CD4-positive, alpha-beta T cell (primary cell): ENCODE results near the gene POU3F2. TPM values are rescaled to one million over a fixed set of nuclear protein-coding genes. Genes with fewer than 3 reads are reported as not detected.

Source experiments
- ATAC-seq: fragments of 200-7000 bp; cut with Tn5 transposase; one replicate; pipeline ENCODE4 v1.10.0; 2022; ENCODE audit warnings: mild to moderate bottlenecking; ENCODE audit not compliant: poor library complexity
- CTCF ChIA-PET: fragments of 350-600 bp; sonication (Branson Sonifier 250); formaldehyde crosslinking; loops from one replicate; lab custom pipeline; 2021; ENCODE audit warnings: antibody characterized with exemption, inconsistent platforms; lab: Charles Lee
- POLR2A ChIA-PET: fragments of 350-600 bp; sonication (Branson Sonifier 250); formaldehyde crosslinking; loops from one replicate; lab custom pipeline; 2021; ENCODE audit warnings: antibody characterized with exemption, inconsistent platforms; lab: Charles Lee
- DNase-seq, 14 experiments: peaks; one replicate each; pipeline ENCODE4 v3.0.0-alpha.2; 2013 to 2020; ENCODE audit warnings: mixed read lengths in 2 of 14
- H3K27ac ChIP-seq, 2 donors: one replicate each; pipeline versions ENCODE4 v1.5.1 to v1.7.0; 2013; ENCODE audit warnings: low read length in 2 of 2, low read depth in 1 of 2, mild to moderate bottlenecking in 1 of 2
- H3K27me3 ChIP-seq, 2 experiments: 1 replicate in 1 of 2; 2 replicates in 1 of 2; pipeline versions ENCODE4 v1.6.1 to v1.7.0; 2013; ENCODE audit warnings: low read length in 2 of 2, control low read depth in 1 of 2, mild to moderate bottlenecking in 1 of 2, moderate library complexity in 1 of 2; ENCODE audit not compliant: insufficient read depth in 2 of 2, control insufficient read depth in 1 of 2
- H3K36me3 ChIP-seq: one replicate; pipeline ENCODE4 v1.6.1; 2013; ENCODE audit warnings: low read length, control low read depth; ENCODE audit not compliant: insufficient read depth
- H3K4me1 ChIP-seq: one replicate; pipeline ENCODE4 v1.6.1; 2013; ENCODE audit warnings: low read length, control low read depth; ENCODE audit not compliant: insufficient read depth
- H3K4me3 ChIP-seq: one replicate; pipeline ENCODE4 v1.5.1; 2013; ENCODE audit warnings: mild to moderate bottlenecking, low read length, moderate library complexity
- H3K9me3 ChIP-seq, 2 experiments: 1 replicate in 1 of 2; 2 replicates in 1 of 2; pipeline versions ENCODE4 v1.6.1 to v1.7.0; 2013; ENCODE audit warnings: low read length in 2 of 2, mild to moderate bottlenecking in 2 of 2, control low read depth in 1 of 2, moderate library complexity in 1 of 2; ENCODE audit not compliant: control insufficient read depth in 1 of 2, insufficient read depth in 1 of 2
- H3K27ac Mint-ChIP-seq: one replicate; pipeline ENCODE4 v1.8.0; 2020; ENCODE audit warnings: mixed read lengths
- H3K27me3 Mint-ChIP-seq: one replicate; pipeline ENCODE4 v1.8.0; 2021; ENCODE audit warnings: mixed read lengths
- H3K36me3 Mint-ChIP-seq: one replicate; pipeline ENCODE4 v1.8.0; 2021; ENCODE audit warnings: low read depth, mixed read lengths
- H3K4me1 Mint-ChIP-seq: one replicate; pipeline ENCODE4 v1.8.0; 2021; ENCODE audit warnings: low read depth, mixed read lengths
- H3K4me3 Mint-ChIP-seq: one replicate; pipeline ENCODE4 v1.8.0; 2020; ENCODE audit warnings: mild to moderate bottlenecking, mixed read lengths
- H3K9me3 Mint-ChIP-seq: one replicate; pipeline ENCODE4 v1.8.0; 2020; ENCODE audit warnings: mixed read lengths
- intact Hi-C, 2 experiments: fragments of 100-400 bp; cut with DNase I in 1 of 2; cut with micrococcal nuclease in 1 of 2; formaldehyde crosslinking; loops; one replicate each; pipeline versions ENCODE4 v1.15.1 to v1.9.0; 2023 to 2025; cut with DNase I, micrococcal nuclease
- total RNA-seq, 174 experiments: library from RNA in 2 of 174; stranded (reverse) in 2 of 174; gene quantifications; one replicate each; pipeline ENCODE4 v1.2.3 and lab custom pipeline; 2021 to 2026
- TF ChIP-seq, protein P1 (sequence below): fragments of 200-600 bp; IDR thresholded peaks from one replicate; pipeline ENCODE4 v1.8.0; 2022; ENCODE audit warnings: antibody characterized with exemption, mild to moderate bottlenecking

Gene POU3F2
- total RNA-seq, 2 experiments from 2014 or later = not detected

GRCh38 chr6:98847779-98848538 lies 13.6 kb downstream of the POU3F2 start:
- peaks cover 59 to 63% of the 10 kb centered on the region in 2 experiments for H3K27me3 ChIP-seq
- H3K27ac ChIP-seq = no peak overlapping the region
- Mint-ChIP-seq H3K36me3 (no peaks in the 10 kb centered on the region), H3K27ac (no peak overlapping the region), H3K9me3 (no peaks in the 10 kb centered on the region), H3K4me1 (peaks cover 31% of the 10 kb centered on the region), H3K27me3 (peaks cover 77% of the 10 kb centered on the region), H3K4me3 (no peak overlapping the region)
- ATAC-seq (no peak), DNase-seq (peak in 1 of 14 experiments; percentile 16)
- POLR2A ChIA-PET = no interaction called here
- CTCF ChIA-PET = no interaction called here
- TF ChIP-seq, protein P1, sequence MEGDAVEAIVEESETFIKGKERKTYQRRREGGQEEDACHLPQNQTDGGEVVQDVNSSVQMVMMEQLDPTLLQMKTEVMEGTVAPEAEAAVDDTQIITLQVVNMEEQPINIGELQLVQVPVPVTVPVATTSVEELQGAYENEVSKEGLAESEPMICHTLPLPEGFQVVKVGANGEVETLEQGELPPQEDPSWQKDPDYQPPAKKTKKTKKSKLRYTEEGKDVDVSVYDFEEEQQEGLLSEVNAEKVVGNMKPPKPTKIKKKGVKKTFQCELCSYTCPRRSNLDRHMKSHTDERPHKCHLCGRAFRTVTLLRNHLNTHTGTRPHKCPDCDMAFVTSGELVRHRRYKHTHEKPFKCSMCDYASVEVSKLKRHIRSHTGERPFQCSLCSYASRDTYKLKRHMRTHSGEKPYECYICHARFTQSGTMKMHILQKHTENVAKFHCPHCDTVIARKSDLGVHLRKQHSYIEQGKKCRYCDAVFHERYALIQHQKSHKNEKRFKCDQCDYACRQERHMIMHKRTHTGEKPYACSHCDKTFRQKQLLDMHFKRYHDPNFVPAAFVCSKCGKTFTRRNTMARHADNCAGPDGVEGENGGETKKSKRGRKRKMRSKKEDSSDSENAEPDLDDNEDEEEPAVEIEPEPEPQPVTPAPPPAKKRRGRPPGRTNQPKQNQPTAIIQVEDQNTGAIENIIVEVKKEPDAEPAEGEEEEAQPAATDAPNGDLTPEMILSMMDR = no peak
- intact Hi-C loops = loop anchor here (5.0 to 10.0 kb wide), 4 partner anchors 767 to 1781 kb away; partner anchors contain the start of gene MMS22L (in 1 of the 2)
- no peaks in the 10 kb centered on the region for H3K36me3 ChIP-seq
- H3K4me3 ChIP-seq = no peak overlapping the region
- H3K4me1 ChIP-seq = peaks cover 36% of the 10 kb centered on the region
- peaks cover 0 to 18% of the 10 kb centered on the region in 2 experiments for H3K9me3 ChIP-seq

- Histone ChIP-seq H3K36me3 (no peaks in the 10 kb centered on the region), H3K9me3 (peaks cover 0 to 12% of the 10 kb centered on the region in 2 experiments), H3K27ac (no peak overlapping the region), H3K4me3 (no peak overlapping the region), H3K27me3 (peaks cover 53 to 56% of the 10 kb centered on the region in 2 experiments), H3K4me1 (peaks cover 31% of the 10 kb centered on the region)
- Mint-ChIP-seq H3K36me3 (no peaks in the 10 kb centered on the region), H3K9me3 (no peaks in the 10 kb centered on the region), H3K27me3 (peaks cover 70% of the 10 kb centered on the region), H3K4me1 (peaks cover 26% of the 10 kb centered on the region), H3K4me3 (no peak overlapping the region), H3K27ac (no peak overlapping the region)
- ATAC-seq (no peak), DNase-seq (no peak)
- intact Hi-C loops = loop anchor here (5.0 to 10.0 kb wide), 4 partner anchors 766 to 1781 kb away; partner anchors contain the start of gene MMS22L (in 1 of the 2)
- TF ChIP-seq, protein P1 = no peak
- POLR2A ChIA-PET = no interaction called here
- CTCF ChIA-PET = no interaction called here
These were observed 14.3 kb downstream of the POU3F2 start for GRCh38 chr6:98848539-98849242.

DNA sequence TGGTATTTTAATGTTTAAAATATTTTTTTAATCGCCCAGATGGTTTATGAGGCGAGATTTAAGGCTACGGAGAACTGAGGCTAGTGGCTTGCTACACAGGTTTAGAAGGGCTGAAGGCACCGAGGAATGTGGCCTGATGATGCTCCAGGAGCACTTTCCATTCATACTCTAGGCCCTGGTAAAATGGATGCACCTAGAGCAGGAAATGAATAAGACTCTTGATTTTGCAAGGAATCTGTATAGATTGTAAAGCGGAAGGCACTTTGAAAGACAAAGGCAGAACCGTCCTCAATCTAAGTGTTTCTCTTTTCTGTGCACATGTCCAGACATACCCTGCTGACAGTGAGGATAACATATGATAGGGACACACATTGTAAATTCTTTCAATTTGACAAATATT lies 30.1 kb downstream of the POU3F2 start:
- Mint-ChIP-seq H3K27me3 (no peaks in the 10 kb centered on the region), H3K4me3 (no peak overlapping the region), H3K9me3 (no peaks in the 10 kb centered on the region), H3K27ac (no peak overlapping the region), H3K4me1 (no peaks in the 10 kb centered on the region), H3K36me3 (peaks cover 20% of the 10 kb centered on the region)
- DNase-seq (no peak), ATAC-seq (no peak)
- POLR2A ChIA-PET = no interaction called here
- TF ChIP-seq, protein P1 = no peak
- H3K27ac ChIP-seq = no peak overlapping the region
- no peak overlapping the region for H3K4me3 ChIP-seq
- H3K4me1 ChIP-seq = no peaks in the 10 kb centered on the region
- intact Hi-C loops = no loop called here
- CTCF ChIA-PET = no interaction called here
- no peaks in the 10 kb centered on the region for H3K27me3 ChIP-seq
- no peaks in the 10 kb centered on the region for H3K9me3 ChIP-seq
- peaks cover 3% of the 10 kb centered on the region for H3K36me3 ChIP-seq
